HG03159 (cell line): ENCODE data around the gene SGK1.
"Not testable (repeated sequence)": the region's sequence is repeated elsewhere in the genome, so short reads cannot be mapped to it uniquely, and the experiment has no call there.

Experiments
- ATAC-seq: cut with Tn5 transposase; IDR thresholded peaks from one replicate; pipeline ENCODE4 v1.9.1; 2021; ENCODE audit warnings: mild to moderate bottlenecking, moderate library complexity; ENCODE audit not compliant: unreplicated experiment

Gene SGK1

DNA sequence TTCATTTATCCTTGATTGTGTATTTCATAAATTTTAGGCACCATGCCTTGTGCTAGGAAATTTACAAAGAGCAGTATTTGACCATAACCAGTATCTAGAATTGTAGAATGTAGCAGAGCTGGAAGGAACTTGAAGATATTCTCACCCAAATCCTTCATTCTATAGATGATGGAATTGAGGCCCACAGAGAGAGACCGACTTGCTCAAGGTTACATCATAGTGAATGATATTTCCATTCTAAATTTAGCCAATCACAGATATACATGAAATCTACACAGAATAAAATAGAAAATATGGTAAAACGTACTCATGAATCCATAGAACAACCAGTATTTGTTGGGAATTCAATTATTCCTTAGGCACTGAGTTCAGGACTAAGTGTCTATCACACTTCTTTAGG is 10.9 kb upstream of the SGK1 start:
- ATAC-seq = no peak

DNA sequence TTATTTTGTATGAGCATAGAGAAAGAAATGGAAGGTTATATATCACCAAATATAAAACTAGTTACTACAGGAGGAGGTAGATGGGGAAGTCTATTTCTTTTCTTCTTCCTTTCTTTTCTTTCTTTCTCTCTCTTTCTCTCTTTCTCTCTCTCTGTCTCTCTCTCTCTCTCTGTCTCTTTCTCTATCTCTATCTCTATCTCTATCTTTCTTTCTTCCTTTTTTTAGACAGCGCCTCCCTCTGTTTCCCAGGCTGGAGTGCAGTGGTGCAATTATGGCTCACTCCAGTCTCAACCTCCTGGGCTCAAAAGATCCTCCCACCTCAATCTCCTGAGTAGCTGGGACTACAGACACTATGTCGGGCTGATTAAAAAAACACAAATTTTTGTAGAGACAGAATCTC is 10.2 kb upstream of the SGK1 start:
- ATAC-seq = no peak

DNA sequence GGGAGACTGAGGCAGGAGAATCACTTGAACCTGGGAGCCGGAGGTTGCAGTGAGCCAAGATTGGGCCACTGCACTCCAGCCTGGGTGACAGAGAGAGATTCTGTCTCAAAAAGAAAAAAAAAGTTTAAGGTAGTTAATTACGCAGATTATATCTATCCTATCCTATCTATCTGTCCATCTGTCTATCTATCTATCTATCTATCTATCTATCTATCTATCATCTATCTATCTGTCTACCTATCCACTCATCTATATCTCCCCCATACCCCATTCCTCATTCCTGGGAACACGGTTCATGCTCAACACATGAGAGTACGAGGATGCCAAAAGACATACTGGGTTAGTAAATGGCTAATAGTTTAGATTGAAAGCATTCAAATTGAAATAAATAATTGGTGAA is 8.3 kb upstream of the SGK1 start:
- not testable (repeated sequence) for ATAC-seq

DNA sequence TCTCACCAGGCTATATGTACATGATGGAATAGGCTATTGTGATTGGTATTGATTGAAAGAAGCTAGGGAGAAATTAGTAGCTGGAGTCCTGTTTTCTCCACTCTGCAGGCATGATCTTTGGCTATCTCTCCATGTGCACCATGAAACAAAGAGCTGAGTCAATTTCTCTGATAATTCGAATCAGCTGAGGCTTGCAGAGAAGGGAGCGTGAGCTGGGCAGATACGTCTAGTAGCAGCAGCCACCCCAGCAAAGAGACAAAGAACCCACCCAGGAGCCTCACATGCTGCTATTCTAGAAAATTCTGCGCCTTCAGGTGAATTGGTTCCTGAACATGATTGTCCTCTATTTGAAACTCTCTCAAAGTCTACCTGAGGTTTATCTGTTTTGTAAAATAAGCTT is 6.9 kb upstream of the SGK1 start:
- no peak for ATAC-seq

DNA sequence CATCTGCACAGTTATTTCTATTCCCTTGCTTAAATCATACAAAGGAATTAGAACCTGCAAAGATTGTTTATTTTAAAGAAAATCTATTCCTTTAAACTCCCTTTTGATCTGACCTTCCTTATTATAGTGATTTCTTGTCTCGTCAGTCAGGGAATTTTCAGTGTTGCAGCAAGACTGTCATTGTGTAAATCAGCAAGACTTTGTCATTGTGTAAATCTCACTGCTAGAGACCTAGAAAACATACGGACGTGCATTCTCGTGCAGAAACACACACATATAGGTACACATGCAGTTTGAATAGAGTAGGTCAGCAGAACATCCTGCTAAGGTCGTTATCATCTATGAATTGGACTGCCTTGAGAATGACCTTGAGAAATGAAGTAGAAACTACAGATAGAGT is 6.2 kb upstream of the SGK1 start:
- ATAC-seq = no peak

DNA sequence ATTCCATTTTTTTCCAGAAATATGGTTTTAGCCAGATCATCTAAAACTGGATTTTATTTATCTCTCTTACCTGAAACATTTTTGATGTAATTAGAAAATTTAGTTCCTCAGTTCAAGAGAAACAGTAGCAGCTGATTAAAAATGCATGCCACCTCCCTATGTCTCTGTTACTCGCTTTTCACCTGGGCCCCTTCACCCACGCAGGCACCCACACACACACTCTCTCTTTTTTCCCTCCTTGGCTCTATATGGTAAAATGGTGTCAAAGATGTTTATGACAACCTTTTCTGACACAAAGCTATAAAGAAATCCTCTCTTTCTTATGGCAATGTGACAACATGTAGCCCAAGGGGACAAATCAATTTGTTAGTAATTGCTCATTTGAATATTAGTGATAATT is 5.8 kb upstream of the SGK1 start:
- ATAC-seq = no peak

DNA sequence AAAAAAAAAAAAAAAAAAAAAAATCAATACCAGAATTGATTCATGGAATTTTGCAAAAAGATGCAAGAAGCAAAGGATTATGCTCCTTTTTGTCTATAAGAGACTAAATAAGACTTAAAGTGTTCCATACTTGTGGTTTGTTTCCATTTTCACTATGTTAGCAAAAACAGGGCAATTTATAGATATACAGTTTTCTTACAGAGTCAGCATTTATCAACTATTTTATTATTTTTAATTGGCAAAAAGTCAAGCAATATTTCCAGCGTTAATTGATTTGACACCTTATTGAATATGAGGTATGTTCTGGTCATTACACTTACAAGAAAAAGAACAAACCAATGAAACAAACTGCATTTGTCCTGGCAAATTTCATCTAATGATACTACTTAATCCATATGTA is 5.4 kb upstream of the SGK1 start:
- no peak for ATAC-seq

DNA sequence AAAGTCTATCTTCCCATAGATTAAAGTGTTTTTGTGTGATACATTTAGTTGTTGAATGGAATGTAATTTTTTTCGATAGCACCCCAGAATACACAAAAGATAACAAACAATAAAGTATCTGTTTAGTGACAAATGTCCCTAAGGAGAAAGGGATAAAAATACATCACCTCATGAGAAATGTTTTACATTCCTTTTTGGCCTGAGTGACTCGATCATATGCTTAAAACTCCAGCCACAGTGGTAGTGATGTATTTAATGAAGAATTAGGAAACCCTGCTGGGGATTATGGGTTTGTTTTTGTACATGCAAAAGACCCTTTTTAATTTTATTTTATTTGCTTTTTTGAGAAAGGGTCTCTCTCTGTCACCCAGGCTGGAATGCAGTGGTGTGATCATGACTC is 4.3 kb upstream of the SGK1 start:
- no peak for ATAC-seq

DNA sequence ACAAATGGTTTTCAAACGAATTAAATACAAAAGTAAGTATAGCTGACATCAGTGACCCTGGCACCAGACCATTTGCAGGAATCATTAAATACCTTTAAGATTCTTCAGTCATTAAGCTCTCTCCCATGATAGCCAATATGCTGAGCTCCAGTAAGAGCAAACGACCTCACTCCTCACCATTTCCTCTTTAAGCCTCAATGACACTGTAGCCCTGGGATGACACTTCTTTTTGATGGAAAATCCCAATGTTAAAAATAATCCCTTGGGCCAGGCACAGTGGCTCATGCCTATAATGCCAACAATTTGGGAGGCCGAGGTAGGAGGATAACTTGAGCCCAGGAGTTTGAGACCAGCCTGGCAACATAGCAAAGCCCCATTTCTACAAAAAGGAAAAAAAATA is 3.3 kb upstream of the SGK1 start:
- ATAC-seq = no peak

DNA sequence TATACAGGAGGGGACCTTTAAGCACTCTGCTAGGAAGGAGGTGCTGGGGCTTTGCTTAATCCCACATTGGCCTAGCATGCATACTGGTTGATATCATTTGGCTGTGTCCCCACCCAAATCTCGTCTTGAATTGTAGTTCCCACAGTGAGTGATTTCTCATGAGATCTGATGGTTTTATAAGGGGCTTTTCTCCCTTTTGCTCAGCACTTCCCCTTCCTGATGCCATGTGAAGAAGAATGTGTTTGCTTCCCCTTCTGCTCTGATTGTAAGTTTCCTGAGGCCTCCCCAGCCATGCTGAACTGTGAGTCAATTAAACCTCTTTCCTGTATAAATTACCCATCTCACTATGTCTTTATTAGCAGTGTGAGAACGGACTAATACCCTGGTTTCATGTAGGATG is 1.8 kb upstream of the SGK1 start:
- not testable (repeated sequence) for ATAC-seq

DNA sequence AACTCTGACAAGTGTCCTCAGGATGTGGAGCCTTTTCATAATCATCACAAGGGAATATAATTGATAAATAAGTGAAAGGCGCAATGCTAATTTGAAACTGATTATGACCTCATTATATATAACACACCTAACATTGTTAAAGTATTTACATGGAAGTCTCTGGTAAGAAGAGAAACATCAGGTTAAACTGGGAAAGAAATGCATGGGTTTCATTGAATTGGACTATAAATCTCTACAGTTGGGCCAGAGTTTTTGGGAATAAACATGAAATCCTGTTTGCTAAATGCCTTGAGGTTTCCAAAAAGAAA is 1.0 kb upstream of the SGK1 start:
- no peak for ATAC-seq

DNA sequence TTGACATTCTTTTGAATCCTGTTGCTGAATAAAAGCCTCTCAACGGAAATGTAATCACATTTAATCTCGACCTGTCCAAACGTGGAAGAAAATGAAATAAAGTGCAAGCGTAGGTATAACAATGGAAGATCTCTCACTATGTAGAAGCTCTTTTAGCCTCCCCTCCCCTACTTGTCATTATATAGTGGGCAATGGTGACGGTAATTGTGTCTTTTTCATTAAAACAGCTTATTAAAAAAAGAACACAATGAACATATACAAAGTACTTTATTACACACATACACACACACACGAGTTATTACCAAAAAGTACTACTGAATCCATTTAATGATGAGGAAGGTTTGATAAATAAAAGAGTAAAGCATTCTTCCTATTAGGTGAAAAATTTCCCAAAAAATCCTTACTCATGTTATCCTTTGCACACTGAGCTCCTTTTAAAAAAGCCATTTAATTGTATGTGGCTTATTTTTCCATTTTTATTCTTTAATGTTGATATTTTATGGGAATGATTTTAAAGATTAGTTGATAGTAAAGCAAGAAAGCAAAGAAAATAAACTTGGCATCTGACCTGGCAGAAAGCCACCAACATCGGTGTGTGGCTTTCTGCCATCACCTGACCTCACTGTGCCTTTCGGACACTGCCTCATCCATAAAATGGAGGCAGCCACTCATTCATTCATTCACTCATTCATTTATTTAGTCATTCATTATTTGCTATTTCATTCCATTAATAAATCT is 493 bp upstream of the SGK1 start:
- ATAC-seq = no peak

DNA sequence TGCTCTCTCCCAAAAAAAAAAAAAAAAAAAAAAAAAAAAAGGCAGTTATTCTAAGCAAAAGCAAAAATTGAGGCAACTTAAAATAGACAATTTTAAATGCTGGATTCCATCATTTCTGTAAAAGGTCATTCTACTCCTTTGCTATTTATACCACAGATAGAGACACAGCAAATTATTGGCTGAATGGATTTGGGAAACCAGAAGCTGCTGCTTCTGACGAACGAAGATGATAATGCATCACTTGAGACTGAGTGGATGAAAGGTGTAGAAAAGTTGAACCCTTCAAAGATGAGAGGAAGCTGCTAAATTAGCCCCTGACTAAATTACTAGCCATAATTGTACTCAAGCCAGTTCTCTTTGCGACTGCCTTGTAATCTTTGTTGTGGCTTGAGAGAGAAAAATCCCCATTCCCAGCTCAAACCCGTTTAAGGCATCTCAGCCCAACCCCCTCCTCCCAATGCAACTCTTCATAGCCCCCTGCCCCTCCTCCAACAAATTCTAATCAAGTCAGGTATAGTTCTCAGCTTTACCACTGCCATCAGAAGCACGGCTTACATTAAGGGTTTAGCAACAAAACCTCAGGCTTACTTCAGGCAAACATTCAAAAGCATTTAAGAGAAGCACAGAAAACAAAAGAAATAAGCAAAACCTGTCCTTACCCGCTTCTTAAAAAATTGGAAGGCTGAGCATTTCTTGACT is 1.0 kb downstream of the SGK1 start:
- ATAC-seq = no peak

DNA sequence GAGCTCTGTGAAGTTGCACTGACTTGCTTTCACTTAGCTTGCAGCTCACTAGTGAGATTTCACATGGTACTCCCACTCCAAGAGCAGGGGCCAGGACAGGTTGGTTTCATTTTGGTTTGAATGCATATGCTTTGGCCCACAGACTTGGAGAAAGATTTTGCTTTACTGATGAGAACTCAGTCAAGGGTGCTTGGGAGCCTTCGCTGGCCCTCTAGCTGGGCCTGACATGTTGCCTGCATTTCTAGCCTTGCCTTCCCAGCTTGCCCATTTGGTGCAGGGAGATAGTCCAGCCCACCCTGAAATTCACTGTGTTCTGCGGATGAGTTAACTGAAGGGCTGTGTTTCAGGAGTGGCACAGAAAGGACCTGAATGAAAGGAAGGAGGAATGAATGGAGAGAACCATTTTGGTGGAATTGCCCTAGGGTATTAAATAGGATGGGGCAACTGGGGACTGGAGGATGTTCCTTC is 1.9 kb downstream of the SGK1 start:
- no peak for ATAC-seq

DNA sequence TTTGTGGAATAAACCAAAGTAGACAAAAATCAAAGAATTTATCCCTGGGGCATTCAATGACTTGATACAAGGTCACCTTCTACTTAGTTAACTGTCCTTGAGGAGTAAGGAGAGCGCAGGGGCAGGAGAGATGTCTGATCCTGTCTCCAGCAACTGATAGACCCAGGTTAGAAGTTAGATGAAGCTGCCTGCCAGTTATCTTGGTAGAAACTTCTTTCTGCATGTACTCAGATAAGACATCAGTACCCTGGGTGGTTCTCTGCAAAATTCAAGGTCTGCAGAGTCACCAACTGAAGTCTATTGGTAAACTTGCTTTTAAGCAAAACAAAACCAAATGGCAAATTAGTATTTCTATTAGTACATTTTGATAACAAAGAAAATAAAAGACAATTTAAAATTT is 2.7 kb downstream of the SGK1 start:
- ATAC-seq = no peak

DNA sequence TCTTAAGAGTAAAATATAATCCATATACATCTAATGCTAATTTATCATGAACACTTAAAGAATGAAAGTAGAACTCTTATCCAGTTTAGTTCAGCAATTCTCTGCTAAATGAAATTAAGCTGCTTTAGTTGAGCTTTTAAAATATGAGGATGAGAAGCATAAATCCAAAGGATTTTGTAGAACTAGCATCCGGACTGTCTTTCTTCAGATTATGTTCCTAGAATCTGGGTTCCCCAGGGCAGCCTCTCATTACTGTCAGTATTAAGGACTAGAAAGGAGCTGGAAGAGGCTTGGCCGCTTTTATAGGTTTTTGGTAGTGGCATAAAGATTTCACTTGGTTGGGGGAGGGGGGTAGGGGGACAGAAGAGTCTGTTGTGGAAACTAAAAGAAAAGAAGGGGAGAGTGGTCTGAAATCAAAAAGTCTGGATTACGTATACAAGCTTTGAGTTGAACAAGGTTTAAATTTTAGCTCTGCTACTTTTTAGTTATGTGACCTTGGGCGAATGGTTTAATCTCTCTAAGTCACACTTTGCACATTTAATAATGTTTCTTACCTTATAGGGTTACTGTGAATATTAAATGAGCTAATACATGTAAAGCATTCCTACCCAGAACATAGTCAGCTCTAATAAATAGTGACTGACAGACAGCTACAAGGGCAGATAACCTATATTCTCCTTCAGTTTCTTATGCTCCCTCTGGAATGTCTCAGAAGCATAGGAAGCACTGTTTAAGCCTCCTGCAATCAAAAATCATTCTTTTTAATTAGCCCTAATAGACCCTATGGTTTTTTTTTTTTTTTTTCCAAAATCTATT is 3.7 kb downstream of the SGK1 start:
- ATAC-seq = no peak

DNA sequence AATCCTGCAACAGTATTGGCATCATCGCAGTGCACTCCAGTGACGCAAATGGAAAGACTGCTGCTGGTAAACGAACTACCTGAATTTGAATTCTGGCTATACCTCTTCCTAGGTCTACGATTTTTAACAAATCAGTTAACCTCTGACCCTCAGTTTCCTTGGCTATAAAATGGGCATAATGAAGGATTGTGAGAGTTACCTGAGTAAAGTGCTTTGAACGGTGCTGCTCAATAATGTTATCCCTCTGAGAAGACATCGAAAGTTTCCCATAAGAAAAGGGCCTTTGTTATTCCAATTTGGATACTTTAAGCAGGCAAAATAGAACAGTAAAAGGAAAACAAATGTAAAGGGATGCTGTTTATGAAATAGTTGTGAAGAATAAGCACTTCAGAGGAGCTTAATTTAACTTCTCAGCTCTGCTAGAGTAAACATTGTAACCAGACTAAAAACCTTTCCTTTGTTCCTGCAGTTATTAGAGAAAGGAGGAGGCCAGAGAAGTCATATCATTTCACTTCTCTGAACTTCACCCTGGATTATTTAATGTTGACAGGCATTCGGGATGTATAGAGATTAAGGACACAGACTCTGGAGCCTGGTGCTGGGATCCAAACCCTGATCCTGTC is 5.8 kb downstream of the SGK1 start:
- no peak for ATAC-seq

DNA sequence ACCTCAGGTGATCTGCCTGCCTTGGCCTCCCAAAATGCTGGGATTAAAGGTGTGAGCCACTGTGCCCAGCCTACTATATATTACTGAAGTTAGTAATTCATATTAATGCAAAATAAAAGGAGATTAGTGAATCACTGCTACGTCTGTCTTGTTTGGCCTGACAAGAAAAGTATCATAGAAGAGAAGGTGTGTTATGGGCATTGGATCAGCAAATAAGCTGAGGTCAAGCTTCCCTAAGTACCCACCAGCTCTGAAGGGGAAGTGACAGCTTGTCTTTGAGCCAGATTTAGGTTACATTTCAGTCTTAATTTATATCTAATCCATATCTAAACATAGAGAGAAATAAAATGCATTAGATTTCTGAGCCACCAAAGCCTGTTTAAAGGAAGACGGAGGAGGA is 7.1 kb downstream of the SGK1 start:
- no peak for ATAC-seq

DNA sequence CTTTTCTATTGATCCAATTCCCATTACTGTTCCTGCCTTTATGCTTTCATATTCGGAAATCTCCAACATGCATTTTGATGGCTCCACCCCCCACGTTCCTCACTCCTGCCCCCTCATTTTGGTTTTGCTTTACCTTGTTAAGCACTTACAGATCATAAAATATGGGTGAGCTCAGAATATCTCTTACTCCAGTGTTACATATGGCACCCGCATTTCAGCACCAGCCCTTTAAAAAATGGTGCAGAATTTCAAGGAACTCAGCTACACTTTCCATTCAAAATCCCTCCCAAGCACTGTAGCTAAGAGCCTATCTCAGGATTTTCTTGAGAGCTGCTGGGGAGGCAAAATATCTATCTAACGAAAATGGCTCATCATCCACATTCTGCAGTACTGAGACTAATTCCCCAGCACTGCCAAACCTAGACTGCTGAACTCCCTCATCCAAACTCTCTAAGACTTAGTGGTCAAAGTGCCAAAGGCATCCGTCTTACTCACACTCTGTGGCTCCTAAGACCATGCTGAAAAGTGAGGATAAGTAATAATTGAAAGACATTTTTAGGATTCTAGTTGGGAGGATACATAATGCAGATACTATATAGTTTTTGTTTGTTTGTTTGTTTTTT is 7.8 kb downstream of the SGK1 start:
- ATAC-seq = no peak

DNA sequence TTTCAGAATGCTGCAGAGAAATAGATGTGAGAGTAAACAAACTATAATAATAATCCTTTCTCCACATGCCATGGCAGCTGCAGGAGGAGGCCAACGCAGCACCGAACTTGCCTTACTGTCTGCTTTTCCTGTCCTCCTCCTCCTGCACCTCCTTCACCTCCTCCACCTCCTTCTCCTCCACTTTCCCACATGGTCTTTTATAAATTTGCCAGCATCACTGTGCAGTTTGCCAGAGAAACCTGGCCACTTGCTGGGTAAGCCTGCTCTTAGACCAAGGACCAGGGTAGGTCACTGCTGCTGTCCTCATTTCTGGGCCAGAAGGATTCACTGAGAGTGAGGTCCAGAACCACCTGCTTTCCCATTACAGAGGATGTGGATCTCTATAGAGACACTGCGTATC is 8.7 kb downstream of the SGK1 start:
- ATAC-seq = no peak

DNA sequence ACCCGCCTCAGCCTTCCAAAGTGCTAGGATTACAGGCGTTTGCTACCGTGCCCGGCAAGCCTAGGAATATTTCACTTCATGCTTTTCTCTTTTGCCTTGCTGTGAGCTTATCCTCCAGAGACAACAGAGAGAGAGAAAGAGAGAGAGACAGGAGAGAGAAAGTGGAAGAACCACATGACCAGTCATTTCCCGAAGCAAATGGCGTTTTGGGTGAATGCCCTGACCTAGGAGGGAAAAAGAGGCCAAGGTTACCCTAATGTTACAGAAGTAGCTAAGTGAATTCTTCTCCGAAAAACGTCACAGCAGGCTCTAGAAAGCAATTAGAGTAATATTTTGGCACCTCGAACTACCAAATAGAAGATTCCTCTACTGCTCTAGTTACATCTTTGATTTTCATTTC is 9.1 kb downstream of the SGK1 start:
- no peak for ATAC-seq
